ENCODE measurements around the gene CDRT15.

- TF ChIP-seq CTCF (IDR thresholded peaks at IDR 0.05; ENCODE audit: borderline replicate concordance, extremely low read depth, low read length, poor library complexity, severe bottlenecking) = no peak
- TF ChIP-seq EZH2 (IDR thresholded peaks at IDR 0.05; ENCODE audit: borderline replicate concordance, low read depth, low read length, severe bottlenecking) = no peak
Measured at GRCh38 chr17:14204546-14204945, 32.1 kb downstream of the CDRT15 start.

All from DND-41 (cell line).